HG03135 (cell line): ENCODE measurements around the gene ARFRP1.
"Not testable (repeated sequence)": the region's sequence is repeated elsewhere in the genome, so short reads cannot be mapped to it uniquely, and the experiment has no call there.

Experiments used
- ATAC-seq: cut with Tn5 transposase; IDR thresholded peaks from one replicate; pipeline ENCODE4 v1.9.1; 2021; ENCODE audit warnings: mild to moderate bottlenecking, moderate library complexity; ENCODE audit not compliant: unreplicated experiment

Gene ARFRP1

DNA sequence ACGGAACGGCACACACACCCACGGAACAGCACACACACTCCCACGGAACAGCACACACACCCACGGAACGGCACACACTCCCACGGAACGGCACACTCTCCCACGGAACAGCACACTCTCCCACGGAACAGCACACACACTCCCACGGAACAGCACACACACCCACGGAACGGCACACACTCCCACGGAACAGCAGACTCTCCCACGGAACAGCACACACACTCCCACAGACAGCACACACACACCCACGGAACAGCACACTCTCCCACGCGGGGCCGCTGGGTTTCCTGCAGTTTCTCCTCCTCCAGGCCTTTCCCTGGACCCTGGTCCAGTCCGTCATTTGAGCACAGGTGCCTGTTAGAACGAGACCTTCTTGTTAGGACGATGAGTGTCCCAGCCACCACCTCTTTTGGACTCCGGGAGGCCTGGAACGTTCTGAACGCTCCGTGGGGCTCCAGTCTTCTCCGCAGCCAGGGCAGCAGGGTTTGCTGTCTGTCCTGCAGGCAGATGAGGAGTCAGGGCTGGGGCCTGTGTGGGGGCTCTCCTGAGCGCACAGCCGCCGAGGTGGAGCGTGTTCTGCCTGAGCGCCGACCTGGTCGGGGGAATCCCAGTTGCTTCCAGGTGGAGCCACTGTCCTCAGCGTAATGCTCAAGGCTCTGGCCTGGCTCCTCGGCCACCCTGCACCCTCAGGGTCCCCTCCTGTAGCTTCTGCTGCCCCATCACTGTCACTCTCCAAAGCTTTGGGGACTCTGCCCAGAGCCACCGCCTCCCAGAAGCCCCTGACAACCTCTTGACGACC lies 28.9 kb downstream of the ARFRP1 start:
- no peak for ATAC-seq

DNA sequence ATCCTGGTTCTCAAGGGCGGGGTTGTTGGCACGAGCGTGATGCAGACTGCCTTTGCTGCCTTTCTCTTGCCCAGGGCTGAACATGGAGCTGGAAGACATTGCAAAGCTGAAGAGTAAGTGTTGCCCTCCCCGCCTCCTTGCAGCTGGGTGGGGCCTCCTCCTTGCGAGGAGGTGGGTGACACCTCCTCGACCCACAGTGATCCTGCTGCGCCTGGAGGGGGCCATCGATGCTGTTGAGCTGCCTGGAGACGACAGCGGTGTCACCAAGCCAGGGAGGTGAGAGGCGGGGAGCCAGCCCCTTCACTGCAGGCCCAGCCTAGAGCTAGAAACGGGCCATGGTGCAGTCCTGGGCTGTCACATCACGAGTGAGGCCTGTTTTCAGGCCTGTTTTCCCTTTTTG lies 29.7 kb downstream of the ARFRP1 start:
- no peak for ATAC-seq

DNA sequence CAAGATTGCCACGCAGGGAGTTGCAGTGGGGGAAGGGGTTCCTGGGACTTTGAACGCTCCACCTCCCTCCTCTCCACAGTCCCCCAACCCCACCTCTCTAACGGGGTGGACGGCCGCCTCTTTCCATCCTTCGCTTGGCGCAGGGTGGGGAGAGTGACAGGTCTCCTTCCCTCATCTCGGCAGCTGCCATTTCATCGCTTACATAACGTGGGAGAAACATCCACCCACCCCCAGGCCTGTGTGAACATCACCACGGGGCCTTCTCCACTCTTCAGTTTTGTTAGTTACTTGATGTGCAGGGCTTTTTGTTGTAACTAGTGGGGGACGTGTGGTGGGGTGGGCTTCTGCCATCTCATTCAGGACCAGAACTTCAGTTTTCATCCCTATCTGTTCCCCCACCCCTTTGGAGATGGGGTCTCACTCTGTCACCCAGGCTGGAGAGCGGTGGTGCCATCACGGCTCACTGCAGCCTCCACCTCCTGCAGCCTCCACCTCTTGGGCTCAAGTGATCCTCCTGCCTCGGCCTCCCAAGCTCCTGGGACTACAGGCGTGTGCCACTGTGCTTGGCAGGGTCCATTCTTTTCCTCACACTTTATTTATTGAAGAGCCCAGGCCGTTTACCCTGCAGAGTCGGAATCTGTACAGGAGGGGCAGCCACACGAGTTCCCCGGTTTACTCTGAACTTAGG lies 32.0 kb downstream of the ARFRP1 start:
- ATAC-seq: no peak

DNA sequence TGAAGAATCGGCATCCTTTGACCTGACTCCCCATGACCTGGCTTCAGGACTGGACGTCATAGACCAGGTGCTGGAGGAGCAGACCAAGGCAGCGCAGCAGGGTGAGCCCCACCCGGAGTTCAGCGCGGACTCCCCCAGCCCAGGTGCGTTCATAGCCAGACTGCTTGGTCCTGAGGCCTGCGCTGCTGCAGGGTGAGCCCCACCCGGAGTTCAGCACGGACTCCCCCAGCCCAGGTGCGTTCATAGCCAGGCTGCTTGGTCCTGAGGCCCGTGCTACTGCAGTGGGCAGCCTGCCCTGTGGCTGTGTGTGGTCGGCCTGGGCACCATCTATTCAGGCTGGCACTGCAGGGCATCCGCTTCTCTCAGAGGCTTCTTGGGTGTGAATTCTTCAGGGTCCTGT lies 33.8 kb downstream of the ARFRP1 start:
- ATAC-seq: no peak

DNA sequence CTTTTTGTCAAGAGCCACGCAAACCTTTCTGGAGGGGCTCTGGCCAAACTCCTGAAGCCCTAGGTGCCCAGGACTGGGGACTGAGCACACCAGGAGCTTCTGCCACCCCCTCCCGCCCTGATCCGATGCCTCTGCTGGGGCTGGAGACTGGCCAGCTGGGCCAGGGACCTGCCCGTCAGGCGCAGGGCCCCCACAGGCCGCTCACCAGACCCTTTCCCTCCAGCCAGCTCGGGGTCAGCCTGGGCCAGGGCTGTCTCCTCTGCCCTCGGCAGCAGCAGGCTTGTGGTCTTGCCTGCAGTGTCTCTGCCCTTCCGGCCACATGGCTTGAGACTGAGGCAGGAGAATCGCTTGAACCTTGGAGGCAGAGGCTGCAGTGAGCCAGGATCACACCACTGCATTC lies 35.1 kb downstream of the ARFRP1 start:
- ATAC-seq: no peak

DNA sequence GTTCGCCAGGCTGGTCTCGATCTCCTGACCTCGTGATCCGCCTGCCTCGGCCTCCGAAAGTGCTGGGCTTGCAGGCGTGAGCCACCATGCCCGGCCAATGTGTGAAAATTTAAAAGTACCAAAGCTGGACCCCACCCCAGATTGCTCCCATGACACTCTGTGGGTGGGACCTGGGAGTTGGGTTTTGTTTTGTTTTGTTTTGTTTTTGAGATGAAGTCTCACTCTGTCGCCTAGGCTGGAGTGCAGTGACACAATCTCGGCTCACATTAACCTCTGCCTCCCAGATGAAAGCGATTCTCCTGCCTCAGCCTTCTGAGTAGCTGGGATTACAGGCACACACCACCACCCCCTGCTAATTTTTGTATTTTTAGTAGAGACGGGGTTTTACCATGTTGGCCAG lies 36.1 kb downstream of the ARFRP1 start:
- ATAC-seq: not testable (repeated sequence)

DNA sequence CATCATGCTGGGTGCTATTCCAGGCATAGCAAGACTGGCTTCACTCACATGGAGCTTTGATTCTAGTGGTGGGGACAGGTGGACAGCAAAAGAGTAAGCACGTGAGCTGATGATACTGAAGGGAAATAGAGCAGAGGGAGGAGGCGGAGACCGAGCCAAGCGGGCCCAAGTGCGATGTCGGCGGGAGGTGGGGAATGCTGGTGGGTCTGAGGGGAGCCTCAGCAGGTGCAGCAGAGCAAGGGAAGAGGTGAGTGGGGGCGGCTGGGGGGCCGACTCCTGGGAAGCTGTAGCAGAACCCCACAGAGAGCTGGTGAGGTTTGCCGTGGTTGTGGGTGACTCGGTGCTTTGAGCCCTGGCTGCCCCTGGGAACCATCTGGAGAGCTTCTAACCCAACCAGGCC lies 39.4 kb downstream of the ARFRP1 start:
- no peak for ATAC-seq

DNA sequence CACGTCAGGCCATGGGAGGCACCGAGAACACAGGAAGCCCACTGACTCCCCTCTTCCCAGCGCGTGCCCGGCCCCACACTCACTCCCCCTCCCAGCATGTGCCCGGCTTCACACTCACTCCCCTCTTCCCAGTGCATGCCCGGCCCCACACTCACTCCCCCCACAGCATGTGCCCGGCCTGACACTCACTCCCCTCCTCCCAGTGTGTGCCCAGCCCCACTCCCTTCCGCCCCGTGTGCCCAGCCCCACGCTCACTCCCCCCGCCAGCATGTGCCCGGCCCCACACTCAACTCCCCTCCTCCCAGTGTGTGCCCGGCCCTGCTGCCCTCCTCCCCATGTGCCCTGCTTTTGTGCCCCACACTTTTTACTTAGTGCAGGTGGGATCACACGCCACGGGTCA lies 39.9 kb downstream of the ARFRP1 start:
- ATAC-seq: no peak

DNA sequence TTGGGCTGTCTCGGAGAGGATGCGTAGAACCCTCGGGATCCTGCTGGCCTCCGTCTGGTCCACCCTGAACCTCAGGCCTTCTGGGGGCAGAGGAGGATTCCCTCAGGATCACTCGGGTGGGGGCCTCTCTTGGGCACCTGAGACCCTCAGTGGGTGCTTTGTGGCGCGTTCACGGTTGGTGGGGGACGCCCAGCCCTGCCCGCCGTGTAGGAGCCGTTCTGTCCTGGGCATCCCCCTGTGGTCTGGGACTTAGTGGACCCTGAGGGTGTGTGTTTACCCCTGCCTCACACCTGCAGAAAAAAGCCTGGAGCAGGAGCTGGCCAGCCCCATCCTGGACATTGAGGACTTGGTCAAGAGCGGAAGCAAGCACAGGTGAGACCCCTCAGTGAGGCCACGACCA lies 42.1 kb downstream of the ARFRP1 start:
- no peak for ATAC-seq

DNA sequence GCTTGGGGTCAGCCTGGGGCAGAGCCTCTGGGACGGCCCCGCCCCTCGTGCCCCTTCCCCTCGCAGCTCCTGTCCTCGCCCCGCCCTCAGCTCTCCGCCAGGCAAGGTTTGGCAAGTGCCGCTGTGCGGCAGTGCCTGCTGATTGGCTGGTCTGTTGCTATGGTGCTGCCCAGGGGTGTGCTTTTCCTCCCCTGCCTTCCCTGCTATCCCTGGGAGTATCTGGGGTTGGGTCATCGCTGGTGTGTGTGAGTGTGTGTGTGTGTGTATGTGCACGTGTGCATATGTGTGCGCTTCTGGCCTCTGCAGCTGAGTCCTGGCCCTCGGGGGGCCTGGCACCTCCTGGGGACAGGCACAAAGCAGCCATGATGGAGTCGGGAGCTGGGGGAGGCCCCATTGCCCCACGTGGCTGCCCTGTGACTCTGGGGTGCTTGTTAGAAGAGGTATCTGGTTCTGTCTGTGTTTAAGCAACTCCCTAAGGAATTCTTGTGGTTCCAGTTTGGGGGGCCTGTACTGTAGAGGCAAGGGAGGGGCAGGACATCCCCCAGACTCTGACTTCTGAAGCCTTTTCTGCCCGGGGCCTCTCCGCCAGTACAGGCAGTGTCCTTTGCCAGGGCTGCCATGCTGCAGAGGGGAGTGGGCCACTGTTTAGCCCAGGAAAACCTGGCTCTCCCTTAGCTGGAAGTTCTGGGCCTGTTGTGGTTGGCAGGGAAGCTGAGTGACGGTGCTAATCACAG lies 42.7 kb downstream of the ARFRP1 start:
- no peak for ATAC-seq

DNA sequence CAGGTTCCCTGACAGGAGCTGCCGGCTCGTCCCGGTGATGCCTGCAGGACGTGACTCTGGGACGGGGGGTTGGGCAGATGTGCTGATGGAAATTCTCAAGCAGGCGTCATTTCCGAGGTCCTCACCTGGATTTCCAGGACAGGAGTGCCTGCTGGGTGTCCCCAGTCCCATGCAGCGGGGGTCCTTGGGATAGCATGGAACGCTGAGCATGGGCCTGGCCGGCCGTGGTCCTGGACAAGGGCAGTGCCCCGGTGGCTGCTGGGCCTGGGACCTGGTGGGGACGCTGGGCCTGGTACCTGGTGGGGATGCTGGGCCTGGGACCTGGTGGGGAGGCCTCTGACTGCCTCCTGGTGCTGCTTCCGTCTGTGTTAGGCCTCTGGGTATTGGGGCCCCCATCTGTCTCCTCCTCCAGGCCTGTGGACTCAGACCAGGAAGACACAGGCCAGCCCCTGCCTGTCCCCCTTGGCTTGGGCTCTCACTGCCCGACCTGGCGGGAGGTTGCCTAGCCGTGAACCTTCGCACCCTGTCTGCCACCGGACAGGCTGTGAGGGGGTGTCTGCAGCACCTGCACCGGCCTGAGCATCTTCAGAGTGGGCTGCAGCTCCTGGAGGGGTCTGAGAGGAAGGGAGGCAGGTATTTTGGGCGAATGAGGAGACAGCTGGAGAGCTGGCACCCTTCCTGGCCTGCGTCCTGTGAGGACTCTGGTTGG lies 43.5 kb downstream of the ARFRP1 start:
- ATAC-seq: no peak

DNA sequence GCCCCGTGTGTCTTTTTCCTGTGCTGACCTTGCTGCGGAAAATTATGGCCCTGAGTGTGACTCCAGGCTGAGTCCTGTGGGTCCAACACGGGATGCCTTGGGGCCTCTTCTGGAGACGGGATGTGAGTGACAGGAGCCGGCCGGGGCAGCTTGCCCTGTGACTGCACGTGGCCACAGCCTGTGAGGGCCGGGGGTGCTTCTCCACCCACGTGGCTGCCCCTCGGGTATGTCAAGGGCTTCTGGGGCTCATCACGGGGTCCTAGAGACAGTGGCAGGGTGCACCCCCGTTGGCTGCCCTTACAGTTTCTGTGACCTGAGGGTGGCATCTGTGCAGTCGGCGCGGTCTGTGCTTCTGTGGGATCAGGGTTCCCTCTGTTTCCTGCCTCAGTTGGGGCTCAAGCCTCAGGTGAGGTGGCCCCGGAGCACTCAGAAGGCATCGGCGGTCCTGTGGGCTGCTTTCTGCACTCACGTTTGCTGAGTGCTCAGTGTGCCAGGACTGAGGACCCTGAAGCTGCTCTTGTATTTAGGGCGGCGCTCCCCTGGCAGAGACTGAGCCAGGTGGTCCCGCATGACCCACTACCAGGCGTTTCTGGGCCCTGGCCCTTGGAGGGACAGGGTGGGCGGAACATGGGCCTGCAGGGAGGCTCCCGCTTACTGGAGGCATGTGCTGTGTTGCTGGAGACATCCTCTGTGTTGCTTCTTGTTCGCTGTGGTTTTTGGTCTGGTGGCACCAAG lies 44.3 kb downstream of the ARFRP1 start:
- ATAC-seq: no peak

DNA sequence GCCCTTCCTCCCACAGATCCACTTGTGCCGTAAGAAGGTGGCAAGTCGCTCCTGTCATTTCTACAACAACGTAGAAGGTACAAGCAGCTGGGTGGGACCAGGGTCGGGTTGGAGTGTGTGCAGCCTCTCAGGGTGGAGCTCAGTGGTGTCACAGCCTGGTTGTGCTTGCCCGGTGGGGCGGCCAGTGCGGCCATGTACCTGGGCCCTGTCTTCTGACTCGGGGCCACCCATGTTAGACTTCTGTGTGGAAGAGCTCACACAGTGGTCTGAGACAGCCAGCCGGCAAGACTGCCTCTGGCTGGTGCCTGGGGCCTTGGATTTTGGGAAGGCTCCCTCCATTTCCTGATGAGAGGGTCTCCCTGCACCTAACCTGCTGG lies 45.0 kb downstream of the ARFRP1 start:
- ATAC-seq: no peak

DNA sequence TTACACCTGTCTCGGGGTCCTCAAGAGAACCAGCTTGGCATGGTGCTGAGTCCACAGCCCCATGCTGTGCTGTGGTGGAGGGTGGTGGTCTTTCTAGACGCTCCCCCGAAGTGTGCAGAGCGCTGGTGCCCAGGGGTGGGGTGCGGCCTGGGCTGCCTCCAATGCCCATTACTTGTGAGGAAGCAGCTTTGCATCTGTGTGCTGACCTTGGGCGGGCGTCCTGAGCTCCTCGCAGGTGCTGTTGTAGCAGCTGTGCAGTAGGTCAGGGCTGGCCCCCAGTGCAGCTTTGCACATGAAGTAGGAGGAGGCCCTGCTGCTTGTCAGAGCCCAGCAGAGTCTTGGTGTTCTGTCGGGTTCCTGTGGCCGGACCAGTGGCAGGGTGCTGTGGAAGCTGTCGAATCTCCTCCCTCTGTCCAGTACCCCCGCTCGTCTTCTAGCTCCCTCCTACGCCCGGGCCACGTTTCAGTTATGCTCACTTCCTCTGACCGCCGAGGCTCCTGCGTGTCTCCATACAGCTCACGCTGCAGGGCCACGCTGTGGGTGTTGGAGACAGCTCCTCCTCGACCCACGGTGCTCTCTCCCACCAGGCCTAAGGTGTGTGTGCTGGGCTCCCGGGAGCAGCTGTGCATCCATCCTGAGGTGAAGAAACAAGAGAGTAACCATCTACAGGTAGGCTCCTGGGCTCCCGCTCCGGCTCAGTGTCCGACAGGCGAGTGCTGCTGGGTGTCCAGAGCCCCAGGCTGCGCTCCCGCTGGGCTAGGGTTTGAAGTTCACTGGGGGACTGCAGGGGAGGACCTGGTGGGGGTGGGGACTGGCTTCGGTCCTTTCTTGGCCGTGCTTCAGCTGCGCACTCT lies 45.6 kb downstream of the ARFRP1 start:
- ATAC-seq: no peak

DNA sequence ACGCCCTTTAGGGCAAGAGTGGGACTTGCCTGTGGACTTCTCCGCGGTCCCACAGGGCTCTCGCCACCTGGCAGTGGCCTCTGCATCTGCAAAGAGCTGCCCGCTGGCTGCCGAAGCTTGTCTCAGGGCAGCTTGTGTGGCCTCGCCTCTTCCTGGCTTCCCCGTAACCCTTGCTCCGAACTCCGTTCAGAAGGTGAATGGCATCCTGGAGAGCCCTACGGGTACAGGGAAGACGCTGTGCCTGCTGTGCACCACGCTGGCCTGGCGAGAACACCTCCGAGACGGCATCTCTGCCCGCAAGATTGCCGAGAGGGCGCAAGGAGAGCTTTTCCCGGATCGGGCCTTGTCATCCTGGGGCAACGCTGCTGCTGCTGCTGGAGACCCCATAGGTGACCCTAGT lies 46.7 kb downstream of the ARFRP1 start:
- ATAC-seq: no peak

DNA sequence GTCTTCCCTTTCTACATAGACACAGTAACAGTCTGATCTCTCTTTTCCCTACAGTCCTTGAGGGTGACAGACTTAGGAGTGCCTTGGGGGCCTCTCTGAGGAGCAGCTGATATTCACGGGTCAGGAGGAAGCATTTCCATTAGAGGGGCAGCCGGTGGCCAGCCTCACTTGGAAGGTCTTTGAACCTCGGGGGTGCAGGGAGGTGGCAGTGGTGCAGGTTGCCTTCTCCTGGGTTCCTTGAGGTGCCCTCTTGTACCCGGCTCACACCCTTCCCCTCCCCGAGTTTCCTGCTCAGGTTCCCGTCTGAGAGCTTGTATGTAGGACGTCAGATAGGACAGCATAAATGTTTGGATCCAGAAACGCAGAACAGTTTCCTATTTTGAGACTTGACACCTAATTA lies 47.2 kb downstream of the ARFRP1 start:
- ATAC-seq: no peak

DNA sequence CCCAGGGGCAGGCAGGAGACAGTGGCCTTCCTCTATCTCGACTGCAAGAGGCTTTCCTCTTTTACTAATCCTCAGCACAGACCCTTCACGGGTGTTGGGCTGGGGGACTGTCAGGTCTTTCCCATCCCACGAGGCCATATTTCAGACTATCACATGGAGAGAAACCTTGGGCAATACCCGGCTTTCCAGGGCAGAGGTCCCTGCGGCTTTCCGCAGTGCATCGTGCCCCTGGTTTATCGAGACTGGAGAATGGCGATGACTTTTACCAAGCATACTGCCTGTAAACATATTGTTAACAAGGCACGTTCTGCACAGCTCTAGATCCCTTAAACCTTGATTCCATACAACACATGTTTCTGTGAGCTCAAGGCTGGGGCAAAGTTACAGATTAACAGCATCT lies 47.6 kb downstream of the ARFRP1 start:
- not testable (repeated sequence) for ATAC-seq

DNA sequence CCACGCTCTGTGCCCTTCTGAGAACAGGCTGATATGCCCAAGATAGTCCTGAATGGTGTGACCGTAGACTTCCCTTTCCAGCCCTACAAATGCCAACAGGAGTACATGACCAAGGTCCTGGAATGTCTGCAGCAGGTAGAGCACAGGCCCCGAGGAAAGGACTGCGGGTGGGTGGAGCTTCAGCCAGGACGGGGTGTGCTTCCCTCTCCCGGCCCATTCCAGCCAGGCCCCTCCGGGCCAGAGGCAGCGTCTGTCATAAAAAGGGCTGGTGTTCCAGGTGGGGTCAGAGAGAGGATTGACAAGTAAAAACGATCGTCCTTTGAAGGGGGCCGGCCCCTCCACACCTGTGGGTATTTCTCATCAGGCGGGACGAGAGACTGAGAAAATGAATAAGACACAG lies 48.4 kb downstream of the ARFRP1 start:
- ATAC-seq: no peak

DNA sequence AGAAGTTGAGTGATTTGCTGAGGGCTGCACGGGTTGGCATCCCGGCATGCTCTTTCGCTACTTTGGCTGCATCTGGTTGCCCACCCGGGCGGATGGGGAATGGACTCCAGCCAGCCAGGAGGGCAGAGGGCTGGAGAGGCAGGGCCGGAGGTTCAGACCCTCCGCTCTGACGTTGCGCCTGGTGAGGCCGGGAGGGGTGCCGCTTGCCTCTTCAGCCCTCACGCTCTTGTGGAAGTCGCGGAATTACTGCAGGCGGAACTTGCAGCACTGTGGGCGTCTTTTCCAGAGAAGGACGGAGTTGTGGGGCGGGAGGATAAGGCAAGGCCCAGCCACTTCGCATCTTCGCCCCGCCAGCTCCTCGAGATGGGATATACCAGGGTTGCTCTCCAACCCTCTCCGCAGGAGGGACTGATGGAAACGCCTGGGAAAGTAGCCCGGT lies 49.0 kb downstream of the ARFRP1 start:
- ATAC-seq: peak; percentile 13
